Smooth muscle cell (in vitro differentiated cells): ENCODE measurements around the gene ADGRD1. TPM values are rescaled to one million over a fixed set of nuclear protein-coding genes. Genes with fewer than 3 reads are reported as not detected.

Experiments
- DNase-seq: peaks from one replicate; lab custom pipeline; 2025; ENCODE audit not compliant: unreplicated experiment; lab: John Stamatoyannopoulos, UW
- H2AFZ ChIP-seq: fragments of 200-600 bp; sonication (generic); 2 replicates; pipeline ENCODE4 v1.6.0; 2016; ENCODE audit warnings: antibody characterized with exemption, low read depth, mild to moderate bottlenecking
- H3F3A ChIP-seq: fragments of 200-600 bp; sonication (generic); 2 replicates; pipeline ENCODE4 v1.6.0; 2017; ENCODE audit warnings: antibody characterized with exemption, low read depth
- H3K27ac ChIP-seq: fragments of 200-600 bp; sonication (generic); 2 replicates; pipeline ENCODE4 v1.5.1; 2016; ENCODE audit warnings: low read depth, mild to moderate bottlenecking
- H3K27me3 ChIP-seq: fragments of 200-600 bp; sonication (generic); 2 replicates; pipeline ENCODE4 v1.6.1; 2016; ENCODE audit warnings: low read depth, mild to moderate bottlenecking
- H3K36me3 ChIP-seq: fragments of 200-600 bp; sonication (generic); 2 replicates; pipeline ENCODE4 v1.5.1; 2016; ENCODE audit warnings: low read depth
- H3K4me1 ChIP-seq: fragments of 200-600 bp; sonication (generic); 2 replicates; pipeline ENCODE4 v1.5.1; 2016; ENCODE audit warnings: low read depth
- H3K4me2 ChIP-seq: fragments of 200-600 bp; sonication (generic); 2 replicates; pipeline ENCODE4 v1.6.0; 2016; ENCODE audit warnings: mild to moderate bottlenecking
- H3K4me3 ChIP-seq: fragments of 200-600 bp; sonication (generic); 2 replicates; pipeline ENCODE4 v1.5.1; 2016; ENCODE audit warnings: mild to moderate bottlenecking
- H3K79me2 ChIP-seq: fragments of 200-600 bp; sonication (generic); 2 replicates; pipeline ENCODE4 v1.6.0; 2016; ENCODE audit warnings: low read depth, mild to moderate bottlenecking
- H3K9ac ChIP-seq: fragments of 200-600 bp; sonication (generic); 2 replicates; pipeline ENCODE4 v1.6.0; 2016; ENCODE audit warnings: low read depth
- H3K9me3 ChIP-seq: fragments of 200-600 bp; sonication (generic); replicated peaks from 2 replicates; pipeline ENCODE4 v1.5.1; 2016; ENCODE audit warnings: low read depth
- H4K20me1 ChIP-seq: fragments of 200-600 bp; sonication (generic); 2 replicates; pipeline ENCODE4 v1.6.0; 2016; ENCODE audit warnings: low read depth
- CTCF ChIP-seq: fragments of 200-600 bp; sonication (generic); IDR thresholded peaks from 2 replicates; pipeline ENCODE4 v1.5.1; 2017; ENCODE audit warnings: borderline replicate concordance, mild to moderate bottlenecking, antibody characterized with exemption; ENCODE audit not compliant: insufficient read depth, poor library complexity, severe bottlenecking
- WGBS: methylation state at CpG from one replicate; pipeline ENCODE4 v1.1.7; 2016; ENCODE audit warnings: low lambda C conversion rate; 5-methylcytosine and 5-hydroxymethylcytosine counted together
- polyA plus RNA-seq: library from polyadenylated mRNA; unstranded; fragments of >200 nt; fragmentation: Nextera tagmentation; extraction: Ambion mirVana; gene quantifications from 2 replicates; pipeline ENCODE4 v1.2.1, GENCODE V29; 2016
- total RNA-seq: library from RNA; depleted of rRNA; stranded (reverse); fragments of >200 nt; gene quantifications from 2 replicates; pipeline ENCODE4 v1.2.3, GENCODE V29; 2014

The ADGRD1 gene
- total and polyA plus RNA-seq, 2 experiments from 2014 or later = 0.14 TPM; not detected in 1

- Histone ChIP-seq H4K20me1 (no peaks in the 10 kb centered on the region), H2AFZ (no peak overlapping the region), H3K9me3 (no peaks in the 10 kb centered on the region), H3K79me2 (no peaks in the 10 kb centered on the region), H3K9ac (no peak overlapping the region), H3F3A (no peaks in the 10 kb centered on the region), H3K27ac (no peak overlapping the region), H3K27me3 (no peaks in the 10 kb centered on the region), H3K4me1 (peaks cover 5% of the 10 kb centered on the region), H3K4me3 (no peak overlapping the region), H3K36me3 (no peaks in the 10 kb centered on the region), H3K4me2 (no peak overlapping the region)
- WGBS = 93% methylated on average over 1 of the region's 1 CpG
- TF ChIP-seq CTCF = no peak
- no peak for DNase-seq
Measured at GRCh38 chr12:131147293-131147692, 193.6 kb downstream of the ADGRD1 start.

- Histone ChIP-seq H4K20me1 (no peaks in the 10 kb centered on the region), H3K9ac (no peak overlapping the region), H3K9me3 (no peaks in the 10 kb centered on the region), H3K79me2 (no peaks in the 10 kb centered on the region), H3K4me1 (peaks cover 5% of the 10 kb centered on the region), H3K27me3 (no peaks in the 10 kb centered on the region), H3K27ac (no peak overlapping the region), H3K4me2 (no peak overlapping the region), H3K36me3 (no peaks in the 10 kb centered on the region), H3F3A (no peaks in the 10 kb centered on the region), H2AFZ (no peak overlapping the region), H3K4me3 (no peak overlapping the region)
- 76% methylated on average over 3 of the region's 3 CpGs for WGBS
- TF ChIP-seq CTCF = no peak
- no peak for DNase-seq
Measured at GRCh38 chr12:131147894-131148293, 194.2 kb downstream of the ADGRD1 start.

GRCh38 chr12:131151558-131152345, 198.0 kb downstream of the ADGRD1 start:
- Histone ChIP-seq H3K4me2 (no peak overlapping the region), H3K4me1 (no peaks in the 10 kb centered on the region), H3K9me3 (no peaks in the 10 kb centered on the region), H3K79me2 (no peaks in the 10 kb centered on the region), H2AFZ (no peak overlapping the region), H3K27me3 (no peaks in the 10 kb centered on the region), H3K36me3 (no peaks in the 10 kb centered on the region), H3K27ac (no peak overlapping the region), H3K9ac (no peak overlapping the region), H3K4me3 (no peak overlapping the region), H3F3A (no peaks in the 10 kb centered on the region), H4K20me1 (no peaks in the 10 kb centered on the region)
- DNase-seq = no peak
- TF ChIP-seq CTCF = no peak
- 89% methylated on average over 8 of the region's 8 CpGs for WGBS

- DNase-seq = no peak
- no peaks in the 10 kb centered on the region for H3K79me2 ChIP-seq
- TF ChIP-seq CTCF = no peak
Measured at GRCh38 chr12:131152587-131152986, 198.9 kb downstream of the ADGRD1 start.

More at GRCh38 chr12:131152587-131152986, 198.9 kb downstream of the ADGRD1 start:
- Histone ChIP-seq H2AFZ (no peak overlapping the region), H4K20me1 (no peaks in the 10 kb centered on the region), H3K36me3 (no peaks in the 10 kb centered on the region), H3K27ac (no peak overlapping the region), H3F3A (no peaks in the 10 kb centered on the region), H3K9ac (no peak overlapping the region), H3K4me3 (no peak overlapping the region), H3K4me1 (no peaks in the 10 kb centered on the region), H3K4me2 (no peak overlapping the region), H3K9me3 (no peaks in the 10 kb centered on the region), H3K27me3 (no peaks in the 10 kb centered on the region)
- WGBS = 91% methylated on average over 5 of the region's 5 CpGs
